ENCODE results near the gene CASR. TPM values are rescaled to one million over a fixed set of nuclear protein-coding genes. Genes with fewer than 3 reads are reported as not detected.

Gene CASR
- total RNA-seq, 1 donor from 2014 or later = not detected

DNA sequence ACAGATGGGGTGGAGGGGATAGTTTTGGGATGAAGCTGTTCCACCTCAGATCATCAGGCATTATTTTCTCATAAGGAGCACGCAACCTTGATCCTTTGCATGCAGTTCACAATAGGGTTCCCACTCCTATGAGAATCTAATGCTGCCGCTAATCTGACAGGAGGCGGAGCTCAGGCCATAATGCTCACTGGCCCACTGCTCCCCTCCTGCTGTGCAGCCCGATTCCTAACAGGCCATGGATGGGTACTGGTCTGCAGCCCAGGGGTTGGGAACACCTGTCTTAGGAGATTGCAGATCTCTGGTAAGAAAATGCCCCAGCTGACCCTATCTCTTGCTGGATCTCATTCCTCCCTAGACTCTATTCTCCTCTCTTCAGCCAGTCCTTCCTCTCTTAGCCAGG is 148.4 kb downstream of the CASR start:
- H3K9me3 Mint-ChIP-seq (ENCODE audit: unreplicated experiment) = no peaks in the 10 kb centered on the region
- peaks cover 4% of the 10 kb centered on the region for H3K27me3 Mint-ChIP-seq (ENCODE audit: unreplicated experiment)
- H3K4me3 Mint-ChIP-seq (ENCODE audit: unreplicated experiment) = no peak overlapping the region
- no peak overlapping the region for H3K27ac Mint-ChIP-seq (ENCODE audit: unreplicated experiment)
- DNase-seq (ENCODE audit: low spot score) = no peak
- H3K36me3 Mint-ChIP-seq (ENCODE audit: low read depth, unreplicated experiment) = no peaks in the 10 kb centered on the region
- H3K4me1 Mint-ChIP-seq (ENCODE audit: unreplicated experiment) = peaks cover 10% of the 10 kb centered on the region
- TF ChIP-seq, protein P1, sequence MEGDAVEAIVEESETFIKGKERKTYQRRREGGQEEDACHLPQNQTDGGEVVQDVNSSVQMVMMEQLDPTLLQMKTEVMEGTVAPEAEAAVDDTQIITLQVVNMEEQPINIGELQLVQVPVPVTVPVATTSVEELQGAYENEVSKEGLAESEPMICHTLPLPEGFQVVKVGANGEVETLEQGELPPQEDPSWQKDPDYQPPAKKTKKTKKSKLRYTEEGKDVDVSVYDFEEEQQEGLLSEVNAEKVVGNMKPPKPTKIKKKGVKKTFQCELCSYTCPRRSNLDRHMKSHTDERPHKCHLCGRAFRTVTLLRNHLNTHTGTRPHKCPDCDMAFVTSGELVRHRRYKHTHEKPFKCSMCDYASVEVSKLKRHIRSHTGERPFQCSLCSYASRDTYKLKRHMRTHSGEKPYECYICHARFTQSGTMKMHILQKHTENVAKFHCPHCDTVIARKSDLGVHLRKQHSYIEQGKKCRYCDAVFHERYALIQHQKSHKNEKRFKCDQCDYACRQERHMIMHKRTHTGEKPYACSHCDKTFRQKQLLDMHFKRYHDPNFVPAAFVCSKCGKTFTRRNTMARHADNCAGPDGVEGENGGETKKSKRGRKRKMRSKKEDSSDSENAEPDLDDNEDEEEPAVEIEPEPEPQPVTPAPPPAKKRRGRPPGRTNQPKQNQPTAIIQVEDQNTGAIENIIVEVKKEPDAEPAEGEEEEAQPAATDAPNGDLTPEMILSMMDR (IDR thresholded peaks at IDR 0.05; ENCODE audit: unreplicated experiment) = no peak

DNA sequence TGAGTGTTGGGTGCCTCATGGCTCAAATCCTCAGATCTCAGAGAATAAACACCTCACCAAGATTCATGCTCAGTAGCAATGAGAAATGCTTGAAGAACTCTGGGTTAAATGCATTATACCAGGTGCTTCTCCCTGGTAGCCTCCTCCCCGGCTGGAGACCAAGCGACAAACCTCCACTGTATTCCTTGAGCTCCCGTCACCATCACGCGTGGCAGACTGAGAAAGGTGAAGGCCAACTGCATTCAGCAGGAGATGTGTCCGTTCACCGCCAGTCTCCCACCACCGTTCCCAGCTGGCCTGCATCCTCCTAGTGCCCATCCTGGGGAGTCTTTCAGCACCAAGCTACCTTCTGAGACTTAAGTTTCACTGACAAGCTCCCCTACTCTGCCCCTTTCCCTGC is 149.1 kb downstream of the CASR start:
- no peak for DNase-seq (ENCODE audit: low spot score)
- H3K4me3 Mint-ChIP-seq (ENCODE audit: unreplicated experiment) = no peak overlapping the region
- peaks cover 10% of the 10 kb centered on the region for H3K4me1 Mint-ChIP-seq (ENCODE audit: unreplicated experiment)
- H3K9me3 Mint-ChIP-seq (ENCODE audit: unreplicated experiment) = no peaks in the 10 kb centered on the region
- H3K27me3 Mint-ChIP-seq (ENCODE audit: unreplicated experiment) = peaks cover 4% of the 10 kb centered on the region
- no peak overlapping the region for H3K27ac Mint-ChIP-seq (ENCODE audit: unreplicated experiment)
- no peaks in the 10 kb centered on the region for H3K36me3 Mint-ChIP-seq (ENCODE audit: low read depth, unreplicated experiment)
- TF ChIP-seq, protein P1 (IDR thresholded peaks at IDR 0.05; ENCODE audit: unreplicated experiment) = no peak

Other genes with a start within 250 kb of the CASR start
- not detected for gene ILDR1, start 161.4 kb upstream of the CASR start, total RNA-seq (ENCODE audit: unreplicated experiment)
- not detected for gene CD86, start 128.3 kb upstream of the CASR start, total RNA-seq (ENCODE audit: unreplicated experiment)
- gene CSTA, start 141.6 kb downstream of the CASR start, total RNA-seq (ENCODE audit: unreplicated experiment) = not detected
- gene MIX23, start 199.6 kb downstream of the CASR start, total RNA-seq (ENCODE audit: unreplicated experiment) = 33.2 TPM
- 22.5 TPM for gene FAM162A, start 200.5 kb downstream of the CASR start, total RNA-seq (ENCODE audit: unreplicated experiment)
- 3.1 TPM for gene WDR5B, start 232.4 kb downstream of the CASR start, total RNA-seq (ENCODE audit: unreplicated experiment)

Measured in endothelial cell (in vitro differentiated cells).